ENCODE results near the gene FKBP5.

FKBP5 gene

DNA sequence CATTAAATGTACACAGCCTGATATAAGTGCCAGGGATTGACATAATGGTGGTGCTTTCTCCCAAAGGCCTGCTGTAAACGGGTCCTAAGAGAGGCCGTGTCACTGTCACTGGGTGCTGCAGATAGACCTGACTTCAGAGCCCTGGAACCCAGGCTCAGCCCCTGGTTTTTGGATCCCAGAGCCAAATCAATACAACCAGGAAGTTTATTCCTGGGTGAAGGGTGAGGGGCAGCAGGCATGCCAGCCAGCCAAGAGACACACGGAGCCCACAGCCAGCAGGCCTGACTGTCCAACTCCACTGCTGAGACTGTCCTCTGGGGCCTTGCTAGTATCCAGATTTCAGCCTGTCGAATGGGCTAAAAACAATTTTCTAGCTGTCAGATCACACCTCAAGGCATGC, 35.3 kb upstream of the FKBP5 start:
- Histone ChIP-seq H3K27ac (ENCODE audit: poor library complexity, severe bottlenecking) (peak overlapping the region; percentile 15), H3K36me3 (ENCODE audit: low read depth) (no peaks in the 10 kb centered on the region), H3K9me3 (ENCODE audit: severe bottlenecking) (no peaks in the 10 kb centered on the region), H3K4me1 (ENCODE audit: insufficient read depth, poor library complexity, severe bottlenecking) (peaks cover 43% of the 10 kb centered on the region), H3K27me3 (ENCODE audit: insufficient read depth, poor library complexity, severe bottlenecking) (no peaks in the 10 kb centered on the region), H3K4me3 (ENCODE audit: severe bottlenecking) (no peak overlapping the region)
- TF ChIP-seq, protein P1, sequence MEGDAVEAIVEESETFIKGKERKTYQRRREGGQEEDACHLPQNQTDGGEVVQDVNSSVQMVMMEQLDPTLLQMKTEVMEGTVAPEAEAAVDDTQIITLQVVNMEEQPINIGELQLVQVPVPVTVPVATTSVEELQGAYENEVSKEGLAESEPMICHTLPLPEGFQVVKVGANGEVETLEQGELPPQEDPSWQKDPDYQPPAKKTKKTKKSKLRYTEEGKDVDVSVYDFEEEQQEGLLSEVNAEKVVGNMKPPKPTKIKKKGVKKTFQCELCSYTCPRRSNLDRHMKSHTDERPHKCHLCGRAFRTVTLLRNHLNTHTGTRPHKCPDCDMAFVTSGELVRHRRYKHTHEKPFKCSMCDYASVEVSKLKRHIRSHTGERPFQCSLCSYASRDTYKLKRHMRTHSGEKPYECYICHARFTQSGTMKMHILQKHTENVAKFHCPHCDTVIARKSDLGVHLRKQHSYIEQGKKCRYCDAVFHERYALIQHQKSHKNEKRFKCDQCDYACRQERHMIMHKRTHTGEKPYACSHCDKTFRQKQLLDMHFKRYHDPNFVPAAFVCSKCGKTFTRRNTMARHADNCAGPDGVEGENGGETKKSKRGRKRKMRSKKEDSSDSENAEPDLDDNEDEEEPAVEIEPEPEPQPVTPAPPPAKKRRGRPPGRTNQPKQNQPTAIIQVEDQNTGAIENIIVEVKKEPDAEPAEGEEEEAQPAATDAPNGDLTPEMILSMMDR (IDR thresholded peaks at IDR 0.05; ENCODE audit: poor library complexity, severe bottlenecking): no peak
- DNase-seq (ENCODE audit: low spot score): no peak
- ATAC-seq (ENCODE audit: low read depth): no peak

DNA sequence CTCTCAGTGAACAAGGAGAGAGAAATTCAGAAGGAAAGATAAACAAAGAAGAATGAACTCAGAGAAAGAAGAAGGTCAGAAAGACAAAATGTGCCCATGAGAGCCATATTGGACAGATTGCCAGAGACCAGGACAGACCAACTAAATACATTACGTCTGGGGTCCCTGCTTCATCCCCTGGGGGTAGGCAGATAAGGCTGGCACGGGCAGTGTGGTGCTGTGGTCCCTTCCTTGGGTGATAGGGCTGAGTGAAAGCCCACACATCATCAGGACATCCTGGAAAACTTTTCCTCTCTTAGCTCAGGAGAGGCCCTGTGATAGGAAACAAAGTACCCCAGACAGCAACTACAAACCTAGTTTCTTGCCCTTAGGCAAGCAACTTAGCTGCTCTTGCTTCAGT, 34.9 kb upstream of the FKBP5 start:
- no peak for ATAC-seq (ENCODE audit: low read depth)
- H3K27me3 ChIP-seq (ENCODE audit: insufficient read depth, poor library complexity, severe bottlenecking): no peaks in the 10 kb centered on the region
- H3K4me3 ChIP-seq (ENCODE audit: severe bottlenecking): no peak overlapping the region
- no peak overlapping the region for H3K27ac ChIP-seq (ENCODE audit: poor library complexity, severe bottlenecking)
- TF ChIP-seq, protein P1 (IDR thresholded peaks at IDR 0.05; ENCODE audit: poor library complexity, severe bottlenecking): no peak
- H3K36me3 ChIP-seq (ENCODE audit: low read depth): no peaks in the 10 kb centered on the region
- no peak for DNase-seq (ENCODE audit: low spot score)
- peaks cover 38% of the 10 kb centered on the region for H3K4me1 ChIP-seq (ENCODE audit: insufficient read depth, poor library complexity, severe bottlenecking)
- H3K9me3 ChIP-seq (ENCODE audit: severe bottlenecking): no peaks in the 10 kb centered on the region

GRCh38 chr6:35722121-35722761, 33.5 kb upstream of the FKBP5 start:
- H3K9me3 ChIP-seq (ENCODE audit: severe bottlenecking): no peaks in the 10 kb centered on the region
- H3K4me3 ChIP-seq (ENCODE audit: severe bottlenecking): no peak overlapping the region
- no peak overlapping the region for H3K27ac ChIP-seq (ENCODE audit: poor library complexity, severe bottlenecking)
- no peaks in the 10 kb centered on the region for H3K36me3 ChIP-seq (ENCODE audit: low read depth)
- H3K4me1 ChIP-seq (ENCODE audit: insufficient read depth, poor library complexity, severe bottlenecking): peaks cover 28% of the 10 kb centered on the region
- no peaks in the 10 kb centered on the region for H3K27me3 ChIP-seq (ENCODE audit: insufficient read depth, poor library complexity, severe bottlenecking)
- TF ChIP-seq, protein P1 (IDR thresholded peaks at IDR 0.05; ENCODE audit: poor library complexity, severe bottlenecking): no peak
- no peak for ATAC-seq (ENCODE audit: low read depth)
- no peak for DNase-seq (ENCODE audit: low spot score)

- no peak for DNase-seq (ENCODE audit: low spot score)
- Histone ChIP-seq H3K27me3 (ENCODE audit: insufficient read depth, poor library complexity, severe bottlenecking) (no peaks in the 10 kb centered on the region), H3K4me1 (ENCODE audit: insufficient read depth, poor library complexity, severe bottlenecking) (peaks cover 6% of the 10 kb centered on the region), H3K4me3 (ENCODE audit: severe bottlenecking) (no peak overlapping the region), H3K9me3 (ENCODE audit: severe bottlenecking) (no peaks in the 10 kb centered on the region), H3K27ac (ENCODE audit: poor library complexity, severe bottlenecking) (no peak overlapping the region), H3K36me3 (ENCODE audit: low read depth) (no peaks in the 10 kb centered on the region)
- peak; percentile 40; the same call in 2 of the 3 replicates for ATAC-seq (ENCODE audit: low read depth)
- TF ChIP-seq, protein P1 (IDR thresholded peaks at IDR 0.05; ENCODE audit: poor library complexity, severe bottlenecking): no peak
Observed at GRCh38 chr6:35719830-35720733, 31.4 kb upstream of the FKBP5 start.

All from RWPE2 (cell line).